HG03103 (cell line): ENCODE measurements around the gene TMEM40.
A peak's percentile ranks its signal among the peaks of the same experiment; 100 is the strongest.
"Not testable (repeated sequence)": the region's sequence is repeated elsewhere in the genome, so short reads cannot be mapped to it uniquely, and the experiment has no call there.

ENCODE experiments used
- ATAC-seq: cut with Tn5 transposase; IDR thresholded peaks from one replicate; pipeline ENCODE4 v1.9.1; 2021; ENCODE audit warnings: low read depth; ENCODE audit not compliant: unreplicated experiment

TMEM40 gene

GRCh38 chr3:12722226-12722625 lies 36.8 kb downstream of the TMEM40 start:
- ATAC-seq = no peak

- peak; percentile 81 for ATAC-seq
Observed at GRCh38 chr3:12719984-12720898, 38.8 kb downstream of the TMEM40 start.

GRCh38 chr3:12719541-12719940 lies 39.5 kb downstream of the TMEM40 start:
- no peak for ATAC-seq

- no peak for ATAC-seq
Observed at GRCh38 chr3:12716605-12717151, 42.4 kb downstream of the TMEM40 start.

- ATAC-seq = no peak
Observed at GRCh38 chr3:12714278-12714677, 44.8 kb downstream of the TMEM40 start.

- no peak for ATAC-seq
Observed at GRCh38 chr3:12710062-12710461, 49.0 kb downstream of the TMEM40 start.

- no peak for ATAC-seq
Observed at GRCh38 chr3:12709334-12709733, 49.7 kb downstream of the TMEM40 start.

- no peak for ATAC-seq
Observed at GRCh38 chr3:12708584-12709192, 50.4 kb downstream of the TMEM40 start.

GRCh38 chr3:12707449-12707848 lies 51.6 kb downstream of the TMEM40 start:
- ATAC-seq = no peak

- ATAC-seq = peak; percentile 96
Observed at GRCh38 chr3:12706504-12707253, 52.4 kb downstream of the TMEM40 start.

GRCh38 chr3:12705981-12706380 lies 53.1 kb downstream of the TMEM40 start:
- no peak for ATAC-seq

GRCh38 chr3:12705374-12705926 lies 53.6 kb downstream of the TMEM40 start:
- no peak for ATAC-seq

GRCh38 chr3:12702501-12702900 lies 56.6 kb downstream of the TMEM40 start:
- no peak for ATAC-seq

- ATAC-seq = not testable (repeated sequence)
Observed at GRCh38 chr3:12701601-12702000, 57.5 kb downstream of the TMEM40 start.

- ATAC-seq = no peak
Observed at GRCh38 chr3:12700800-12701199, 58.3 kb downstream of the TMEM40 start.

GRCh38 chr3:12695916-12696315 lies 63.1 kb downstream of the TMEM40 start:
- ATAC-seq = no peak

- no peak for ATAC-seq
Observed at GRCh38 chr3:12695112-12695511, 63.9 kb downstream of the TMEM40 start.

- ATAC-seq = no peak
Observed at GRCh38 chr3:12692444-12692843, 66.6 kb downstream of the TMEM40 start.

- ATAC-seq = no peak
Observed at GRCh38 chr3:12689997-12690711, 68.9 kb downstream of the TMEM40 start.

GRCh38 chr3:12687948-12688347 lies 71.1 kb downstream of the TMEM40 start:
- no peak for ATAC-seq
